ENCODE data around the gene C2orf49.

The C2orf49 gene

GRCh38 chr2:105330681-105331375 is 6.5 kb upstream of the C2orf49 start:
- Histone ChIP-seq H3K4me3 (ENCODE audit: low read length) (peak overlapping the region; percentile 74; the same call in 1 of the 2 replicates), H3K27ac (ENCODE audit: low read depth, low read length) (no peak overlapping the region), H3K9ac (ENCODE audit: low read depth, low read length) (no peak overlapping the region; the same call in 1 of the 2 replicates)

GRCh38 chr2:105334211-105334610 is 3.1 kb upstream of the C2orf49 start:
- H3K4me3 ChIP-seq (ENCODE audit: low read length), result no peak overlapping the region
- H3K9me3 ChIP-seq (ENCODE audit: insufficient read depth, low read depth, low read length), result no peaks in the 10 kb centered on the region
- 0 out of 2 replicates have a peak, but pooled peaks cover 9% of the 10 kb centered on the region for H3K27me3 ChIP-seq (ENCODE audit: insufficient read depth, low read length)
- H3K4me1 ChIP-seq (ENCODE audit: insufficient read depth, low read length), result peaks cover 12% of the 10 kb centered on the region
- 94% methylated on average over 4 of the region's 4 CpGs for WGBS
- H3K9ac ChIP-seq (ENCODE audit: low read depth, low read length), result no peak overlapping the region
- peaks cover 11% of the 10 kb centered on the region; the same call in 1 of the 2 replicates for H3K36me3 ChIP-seq (ENCODE audit: insufficient read depth, low read length)
- H3K27ac ChIP-seq (ENCODE audit: low read depth, low read length), result no peak overlapping the region

More at GRCh38 chr2:105330681-105331375, 6.5 kb upstream of the C2orf49 start:
- Histone ChIP-seq H3K27me3 (ENCODE audit: insufficient read depth, low read length) (0 out of 2 replicates have a peak, but pooled peaks cover 9% of the 10 kb centered on the region), H3K36me3 (ENCODE audit: insufficient read depth, low read length) (peaks cover 11% of the 10 kb centered on the region; the same call in 1 of the 2 replicates), H3K9me3 (ENCODE audit: insufficient read depth, low read depth, low read length) (no peaks in the 10 kb centered on the region), H3K4me1 (ENCODE audit: insufficient read depth, low read length) (peaks cover 6% of the 10 kb centered on the region)
- 96% methylated on average over 3 of the region's 4 CpGs for WGBS

DNA sequence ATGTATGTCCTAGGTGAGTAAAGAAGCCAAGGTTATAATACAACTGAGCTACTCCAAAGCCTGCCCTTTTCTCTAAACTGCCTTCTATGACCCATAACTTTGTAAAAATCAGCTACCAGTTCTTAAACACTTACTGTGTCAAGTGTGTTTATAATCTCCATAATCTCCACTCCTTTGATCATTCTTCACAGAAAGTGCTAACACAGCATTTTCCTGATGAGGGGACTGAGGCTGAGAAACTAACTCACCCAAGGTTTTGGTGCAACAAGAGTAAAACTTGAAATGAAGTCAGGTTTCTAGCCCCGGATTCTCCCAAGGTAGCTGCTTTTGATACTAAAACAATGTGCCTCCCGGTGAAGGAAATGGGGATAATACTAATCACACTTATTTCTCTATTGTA is 1.9 kb upstream of the C2orf49 start:
- 93% methylated on average over 1 of the region's 2 CpGs for WGBS

GRCh38 chr2:105336786-105337121 is 586 bp upstream of the C2orf49 start:
- peak overlapping the region; percentile 92 for H3K27ac ChIP-seq (ENCODE audit: low read depth, low read length)
- peaks cover 35% of the 10 kb centered on the region for H3K36me3 ChIP-seq (ENCODE audit: insufficient read depth, low read length)
- no peaks in the 10 kb centered on the region for H3K27me3 ChIP-seq (ENCODE audit: insufficient read depth, low read length)
- no peaks in the 10 kb centered on the region for H3K9me3 ChIP-seq (ENCODE audit: insufficient read depth, low read depth, low read length)
- 0% methylated on average over 5 of the region's 7 CpGs for WGBS
- H3K4me3 ChIP-seq (ENCODE audit: low read length), result peak overlapping the region; percentile 75
- peaks cover 8% of the 10 kb centered on the region; the same call in 1 of the 2 replicates for H3K4me1 ChIP-seq (ENCODE audit: insufficient read depth, low read length)
- H3K9ac ChIP-seq (ENCODE audit: low read depth, low read length), result peak overlapping the region; percentile 97

More for the DNA sequence above, 1.9 kb upstream of the C2orf49 start:
- Histone ChIP-seq H3K27ac (ENCODE audit: low read depth, low read length) (no peak overlapping the region), H3K9me3 (ENCODE audit: insufficient read depth, low read depth, low read length) (no peaks in the 10 kb centered on the region), H3K27me3 (ENCODE audit: insufficient read depth, low read length) (0 out of 2 replicates have a peak, but pooled peaks cover 6% of the 10 kb centered on the region), H3K36me3 (ENCODE audit: insufficient read depth, low read length) (peaks cover 23% of the 10 kb centered on the region), H3K4me1 (ENCODE audit: insufficient read depth, low read length) (peaks cover 8% of the 10 kb centered on the region; the same call in 1 of the 2 replicates), H3K4me3 (ENCODE audit: low read length) (no peak overlapping the region), H3K9ac (ENCODE audit: low read depth, low read length) (no peak overlapping the region)

DNA sequence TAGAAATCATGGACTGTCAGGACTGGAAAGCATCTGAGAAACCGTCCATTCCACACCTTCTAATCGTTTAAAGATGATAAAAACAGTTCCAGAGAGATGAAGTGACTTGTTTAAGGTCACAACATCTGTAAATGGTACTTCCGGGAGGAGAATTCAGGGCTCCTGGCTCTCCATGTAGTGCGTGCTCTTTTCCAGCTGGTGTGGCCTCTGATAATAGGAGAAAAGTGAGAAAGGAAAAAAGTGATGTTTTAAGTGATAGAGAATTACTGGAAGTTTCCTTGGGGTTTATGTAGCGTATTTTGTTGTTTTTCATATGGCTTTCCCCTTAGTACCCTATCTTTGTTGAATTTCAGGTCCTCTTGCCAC is 663 bp downstream of the C2orf49 start:
- Histone ChIP-seq H3K27ac (ENCODE audit: low read depth, low read length) (no peak overlapping the region), H3K4me3 (ENCODE audit: low read length) (peak overlapping the region; percentile 75), H3K36me3 (ENCODE audit: insufficient read depth, low read length) (peaks cover 48% of the 10 kb centered on the region)

GRCh38 chr2:105339414-105339813 is 2.1 kb downstream of the C2orf49 start:
- Histone ChIP-seq H3K4me3 (ENCODE audit: low read length) (no peak overlapping the region), H3K9me3 (ENCODE audit: insufficient read depth, low read depth, low read length) (no peaks in the 10 kb centered on the region), H3K4me1 (ENCODE audit: insufficient read depth, low read length) (peaks cover 8% of the 10 kb centered on the region; the same call in 1 of the 2 replicates), H3K27me3 (ENCODE audit: insufficient read depth, low read length) (no peaks in the 10 kb centered on the region), H3K9ac (ENCODE audit: low read depth, low read length) (no peak overlapping the region), H3K27ac (ENCODE audit: low read depth, low read length) (no peak overlapping the region), H3K36me3 (ENCODE audit: insufficient read depth, low read length) (peaks cover 56% of the 10 kb centered on the region)
- WGBS, result 95% methylated on average over 4 of the region's 4 CpGs

More for the DNA sequence above, 663 bp downstream of the C2orf49 start:
- Histone ChIP-seq H3K9me3 (ENCODE audit: insufficient read depth, low read depth, low read length) (no peaks in the 10 kb centered on the region), H3K4me1 (ENCODE audit: insufficient read depth, low read length) (peaks cover 8% of the 10 kb centered on the region; the same call in 1 of the 2 replicates), H3K27me3 (ENCODE audit: insufficient read depth, low read length) (no peaks in the 10 kb centered on the region), H3K9ac (ENCODE audit: low read depth, low read length) (peak overlapping the region; percentile 88)
- whole genome bisulfite sequencing, result 10% methylated on average over 5 of the region's 5 CpGs

GRCh38 chr2:105344704-105345345 is 7.5 kb downstream of the C2orf49 start:
- 94% methylated on average over 2 of the region's 4 CpGs for WGBS
- H3K36me3 ChIP-seq (ENCODE audit: insufficient read depth, low read length), result peaks cover 96% of the 10 kb centered on the region
- no peaks in the 10 kb centered on the region for H3K27me3 ChIP-seq (ENCODE audit: insufficient read depth, low read length)
- H3K9ac ChIP-seq (ENCODE audit: low read depth, low read length), result no peak overlapping the region
- no peaks in the 10 kb centered on the region for H3K9me3 ChIP-seq (ENCODE audit: insufficient read depth, low read depth, low read length)
- H3K4me3 ChIP-seq (ENCODE audit: low read length), result no peak overlapping the region
- H3K4me1 ChIP-seq (ENCODE audit: insufficient read depth, low read length), result no peaks in the 10 kb centered on the region
- H3K27ac ChIP-seq (ENCODE audit: low read depth, low read length), result no peak overlapping the region

GRCh38 chr2:105357122-105357521 is 19.8 kb downstream of the C2orf49 start:
- Histone ChIP-seq H3K9me3 (ENCODE audit: insufficient read depth, low read depth, low read length) (no peaks in the 10 kb centered on the region), H3K4me3 (ENCODE audit: low read length) (no peak overlapping the region), H3K36me3 (ENCODE audit: insufficient read depth, low read length) (peaks cover 74% of the 10 kb centered on the region), H3K4me1 (ENCODE audit: insufficient read depth, low read length) (no peaks in the 10 kb centered on the region), H3K27ac (ENCODE audit: low read depth, low read length) (no peak overlapping the region), H3K9ac (ENCODE audit: low read depth, low read length) (no peak overlapping the region), H3K27me3 (ENCODE audit: insufficient read depth, low read length) (no peaks in the 10 kb centered on the region)
- WGBS, result 100% methylated on average over 1 of the region's 1 CpG

DNA sequence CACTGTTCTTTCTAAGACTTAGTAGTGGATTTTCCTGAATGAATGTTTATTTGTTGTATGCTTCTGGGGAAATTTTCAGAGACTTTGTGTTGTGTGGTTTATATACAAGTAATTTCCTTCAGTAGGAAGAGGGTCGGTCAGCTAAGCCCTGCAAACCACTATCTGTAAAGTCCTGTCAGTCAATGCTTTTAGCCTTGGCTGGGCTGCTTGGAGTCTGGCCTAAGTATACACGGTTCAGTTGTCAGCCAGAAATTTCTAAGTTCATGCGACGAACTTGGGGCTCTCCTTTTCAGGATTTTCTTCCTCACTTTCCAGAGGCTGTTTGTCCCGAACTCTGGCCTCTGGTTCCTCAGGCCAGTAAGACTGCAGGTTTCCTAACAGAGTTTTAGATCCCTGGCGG is 21.3 kb downstream of the C2orf49 start:
- Histone ChIP-seq H3K36me3 (ENCODE audit: insufficient read depth, low read length) (peaks cover 81% of the 10 kb centered on the region), H3K9ac (ENCODE audit: low read depth, low read length) (no peak overlapping the region), H3K9me3 (ENCODE audit: insufficient read depth, low read depth, low read length) (no peaks in the 10 kb centered on the region), H3K4me3 (ENCODE audit: low read length) (no peak overlapping the region), H3K4me1 (ENCODE audit: insufficient read depth, low read length) (no peaks in the 10 kb centered on the region), H3K27ac (ENCODE audit: low read depth, low read length) (no peak overlapping the region), H3K27me3 (ENCODE audit: insufficient read depth, low read length) (no peaks in the 10 kb centered on the region)
- WGBS, result 92% methylated on average over 6 of the region's 6 CpGs

- peaks cover 88% of the 10 kb centered on the region for H3K36me3 ChIP-seq (ENCODE audit: insufficient read depth, low read length)
Measured at GRCh38 chr2:105361102-105361889, 24.0 kb downstream of the C2orf49 start.

More at GRCh38 chr2:105361102-105361889, 24.0 kb downstream of the C2orf49 start:
- Histone ChIP-seq H3K27ac (ENCODE audit: low read depth, low read length) (no peak overlapping the region), H3K27me3 (ENCODE audit: insufficient read depth, low read length) (no peaks in the 10 kb centered on the region), H3K9me3 (ENCODE audit: insufficient read depth, low read depth, low read length) (no peaks in the 10 kb centered on the region), H3K4me1 (ENCODE audit: insufficient read depth, low read length) (no peaks in the 10 kb centered on the region), H3K4me3 (ENCODE audit: low read length) (no peak overlapping the region), H3K9ac (ENCODE audit: low read depth, low read length) (no peak overlapping the region)
- WGBS, result 86% methylated on average over 11 of the region's 11 CpGs
